Measurements from ENCODE around the gene PEF1. TPM values are rescaled to one million over a fixed set of nuclear protein-coding genes. Genes with fewer than 3 reads are reported as not detected.

PEF1 gene
- total RNA-seq, result 10 to 100 TPM; 79.6 to 80.6 TPM

DNA sequence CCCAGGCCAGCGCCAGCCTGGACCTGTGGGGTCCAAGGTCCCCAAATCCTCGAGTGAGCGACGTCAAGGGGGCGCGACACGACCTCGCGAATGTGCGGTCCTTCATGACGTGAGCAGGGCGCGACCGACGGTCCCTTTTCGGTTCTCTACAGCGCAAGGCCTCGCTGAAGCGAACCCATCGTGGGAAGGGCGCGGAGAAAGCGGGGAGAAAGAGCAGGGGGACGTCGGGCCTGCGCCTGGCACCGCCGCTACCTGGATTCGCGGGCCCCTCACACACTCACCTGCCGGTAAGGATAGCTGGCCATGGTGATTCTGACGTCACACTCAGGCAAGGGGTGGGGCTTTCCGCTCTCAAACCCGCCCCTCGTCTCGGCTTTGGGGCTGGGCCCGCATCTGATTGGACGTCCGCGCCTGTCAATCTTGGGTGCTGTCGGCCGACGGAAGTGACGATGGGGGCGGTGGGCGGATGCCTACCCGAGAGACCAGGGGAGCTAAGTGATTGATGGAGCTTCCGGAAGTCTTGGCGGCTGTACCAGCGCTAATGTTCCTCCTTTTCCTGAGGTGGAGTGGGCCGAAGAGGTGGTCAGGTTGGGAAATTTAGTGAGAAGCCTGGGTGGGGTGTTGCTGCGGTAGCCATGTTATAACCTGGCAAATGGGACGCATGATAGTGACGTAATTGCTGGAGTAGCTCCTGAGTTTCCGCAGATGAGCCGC lies at the start of gene PEF1:
Gene PEF1 (minus strand): TSS at position 317 of the 714 bp plus-strand sequence. CDS start 12 bp downstream, at position 305.
- peaks cover 2% of the 10 kb centered on the region for H3K9me3 Mint-ChIP-seq
- intact Hi-C loops (cut with micrococcal nuclease), result loop anchor here (1.0 to 10.0 kb wide), 4 partner anchors 144 to 430 kb away; partner anchors contain the start of genes KHDRBS1 and TMEM39B
- H3K36me3 Mint-ChIP-seq (ENCODE audit: low read depth), result no peaks in the 10 kb centered on the region
- H3K27ac Mint-ChIP-seq, result peak within 1 kb of the TSS; percentile 100
- peak within 1 kb of the TSS; percentile 97 for H3K4me3 Mint-ChIP-seq
- no peaks in the 10 kb centered on the region for H3K27me3 Mint-ChIP-seq (ENCODE audit: low read depth)
- peak; percentile 100 for DNase-seq
- CTCF ChIA-PET, result interaction anchor here (1.0 to 1.5 kb wide), 3 partner anchors 12 to 101 kb away, joined by 3 to 5 read pairs (median 5); no protein-coding TSS in a partner anchor
- peaks cover 17% of the 10 kb centered on the region for H3K4me1 Mint-ChIP-seq (ENCODE audit: low read depth)

- H3K27ac Mint-ChIP-seq, result no peak overlapping the region
- H3K4me1 Mint-ChIP-seq (ENCODE audit: low read depth), result no peaks in the 10 kb centered on the region
- no peaks in the 10 kb centered on the region for H3K27me3 Mint-ChIP-seq (ENCODE audit: low read depth)
- H3K4me3 Mint-ChIP-seq, result no peak overlapping the region
- no peaks in the 10 kb centered on the region for H3K9me3 Mint-ChIP-seq
- intact Hi-C loops (cut with micrococcal nuclease), result no loop called here
- no peak for DNase-seq
- CTCF ChIA-PET, result interaction anchor here (0.9 kb wide), 1 partner anchor 52 kb away, joined by 3 read pairs; no protein-coding TSS in a partner anchor
- no peaks in the 10 kb centered on the region for H3K36me3 Mint-ChIP-seq (ENCODE audit: low read depth)
Observed at GRCh38 chr1:31693231-31693630, 48.6 kb upstream of the PEF1 start.

DNA sequence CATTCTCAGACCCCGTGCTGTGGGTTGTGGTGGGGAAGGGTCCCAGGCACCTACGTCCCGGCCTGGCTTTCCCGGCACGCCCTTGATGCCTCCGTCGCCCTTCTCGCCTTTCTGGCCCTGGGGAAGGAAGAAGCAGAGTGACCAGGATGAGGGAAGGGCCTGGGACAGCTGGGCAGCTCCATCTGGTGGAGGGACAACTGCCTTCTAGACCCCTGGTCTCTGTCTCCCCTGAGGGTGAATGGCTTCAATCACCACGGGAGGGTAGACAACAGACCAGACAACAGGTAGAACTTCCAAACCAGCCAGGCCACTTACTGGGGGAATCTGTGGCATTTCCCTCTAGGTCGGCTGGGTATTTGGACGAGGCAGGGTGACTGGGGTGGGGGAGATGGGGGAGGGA lies 47.3 kb upstream of the PEF1 start:
- H3K27me3 Mint-ChIP-seq (ENCODE audit: low read depth), result no peaks in the 10 kb centered on the region
- no peak overlapping the region for H3K27ac Mint-ChIP-seq
- H3K9me3 Mint-ChIP-seq, result no peaks in the 10 kb centered on the region
- no peaks in the 10 kb centered on the region for H3K36me3 Mint-ChIP-seq (ENCODE audit: low read depth)
- DNase-seq, result no peak
- CTCF ChIA-PET, result no interaction called here
- H3K4me3 Mint-ChIP-seq, result no peak overlapping the region
- H3K4me1 Mint-ChIP-seq (ENCODE audit: low read depth), result no peaks in the 10 kb centered on the region
- intact Hi-C loops (cut with micrococcal nuclease), result no loop called here

DNA sequence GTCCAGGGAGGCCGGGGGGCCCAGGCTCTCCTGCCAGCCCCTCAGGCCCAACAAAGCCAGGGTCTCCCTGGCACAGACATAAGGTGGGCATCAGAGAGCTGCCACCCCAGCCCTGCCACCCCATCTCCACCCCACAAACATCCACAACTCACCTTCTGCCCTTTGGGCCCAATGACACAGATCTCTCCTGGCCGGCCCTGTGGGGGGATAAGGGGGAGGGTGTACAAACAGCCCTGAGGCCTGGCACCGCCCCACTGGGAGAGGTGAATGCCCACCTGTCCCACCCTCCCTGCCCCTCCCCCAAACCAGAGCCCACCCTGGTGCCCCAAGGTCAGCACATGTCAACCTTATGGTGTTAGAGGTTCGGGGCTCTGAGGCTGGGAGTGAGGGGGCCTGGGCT lies 46.8 kb upstream of the PEF1 start:
- H3K27me3 Mint-ChIP-seq (ENCODE audit: low read depth), result no peaks in the 10 kb centered on the region
- H3K27ac Mint-ChIP-seq, result no peak overlapping the region
- no peaks in the 10 kb centered on the region for H3K36me3 Mint-ChIP-seq (ENCODE audit: low read depth)
- H3K9me3 Mint-ChIP-seq, result no peaks in the 10 kb centered on the region
- intact Hi-C loops (cut with micrococcal nuclease), result no loop called here
- no peaks in the 10 kb centered on the region for H3K4me1 Mint-ChIP-seq (ENCODE audit: low read depth)
- CTCF ChIA-PET, result no interaction called here
- DNase-seq, result no peak
- H3K4me3 Mint-ChIP-seq, result no peak overlapping the region

- no peaks in the 10 kb centered on the region for H3K36me3 Mint-ChIP-seq (ENCODE audit: low read depth)
- H3K9me3 Mint-ChIP-seq, result no peaks in the 10 kb centered on the region
- CTCF ChIA-PET, result no interaction called here
- no peak overlapping the region for H3K4me3 Mint-ChIP-seq
- no peak for DNase-seq
- H3K27ac Mint-ChIP-seq, result no peak overlapping the region
- no peaks in the 10 kb centered on the region for H3K4me1 Mint-ChIP-seq (ENCODE audit: low read depth)
- intact Hi-C loops (cut with micrococcal nuclease), result no loop called here
- H3K27me3 Mint-ChIP-seq (ENCODE audit: low read depth), result no peaks in the 10 kb centered on the region
Observed at GRCh38 chr1:31690921-31691320, 46.2 kb upstream of the PEF1 start.

- H3K36me3 Mint-ChIP-seq (ENCODE audit: low read depth), result no peaks in the 10 kb centered on the region
- H3K27ac Mint-ChIP-seq, result no peak overlapping the region
- CTCF ChIA-PET, result no interaction called here
- H3K27me3 Mint-ChIP-seq (ENCODE audit: low read depth), result no peaks in the 10 kb centered on the region
- intact Hi-C loops (cut with micrococcal nuclease), result no loop called here
- no peaks in the 10 kb centered on the region for H3K9me3 Mint-ChIP-seq
- no peak for DNase-seq
- no peak overlapping the region for H3K4me3 Mint-ChIP-seq
- no peaks in the 10 kb centered on the region for H3K4me1 Mint-ChIP-seq (ENCODE audit: low read depth)
Observed at GRCh38 chr1:31689854-31690253, 45.2 kb upstream of the PEF1 start.

DNA sequence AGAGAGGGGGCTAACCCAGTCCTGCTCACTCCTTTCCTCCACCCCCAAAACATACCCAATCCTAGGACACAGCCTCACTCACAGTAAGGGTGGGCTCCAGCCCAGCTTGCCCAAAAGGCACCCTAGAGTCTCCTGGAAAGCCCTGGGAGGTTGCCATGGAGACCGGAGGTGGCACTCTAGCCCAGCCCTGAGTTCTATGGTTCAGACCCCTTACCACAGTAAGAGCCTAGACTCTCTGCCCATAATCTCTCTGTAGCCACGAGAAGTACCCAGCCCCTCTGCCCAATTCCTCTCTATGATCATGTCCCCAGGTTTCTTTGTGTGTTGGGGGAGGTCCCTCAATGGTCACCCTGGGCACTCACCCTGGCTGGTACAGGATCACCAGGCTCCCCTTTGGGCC lies 44.7 kb upstream of the PEF1 start:
- no peak overlapping the region for H3K4me3 Mint-ChIP-seq
- no peak for DNase-seq
- no peak overlapping the region for H3K27ac Mint-ChIP-seq
- intact Hi-C loops (cut with micrococcal nuclease), result no loop called here
- no peaks in the 10 kb centered on the region for H3K4me1 Mint-ChIP-seq (ENCODE audit: low read depth)
- H3K27me3 Mint-ChIP-seq (ENCODE audit: low read depth), result no peaks in the 10 kb centered on the region
- no peaks in the 10 kb centered on the region for H3K36me3 Mint-ChIP-seq (ENCODE audit: low read depth)
- CTCF ChIA-PET, result no interaction called here
- H3K9me3 Mint-ChIP-seq, result no peaks in the 10 kb centered on the region

DNA sequence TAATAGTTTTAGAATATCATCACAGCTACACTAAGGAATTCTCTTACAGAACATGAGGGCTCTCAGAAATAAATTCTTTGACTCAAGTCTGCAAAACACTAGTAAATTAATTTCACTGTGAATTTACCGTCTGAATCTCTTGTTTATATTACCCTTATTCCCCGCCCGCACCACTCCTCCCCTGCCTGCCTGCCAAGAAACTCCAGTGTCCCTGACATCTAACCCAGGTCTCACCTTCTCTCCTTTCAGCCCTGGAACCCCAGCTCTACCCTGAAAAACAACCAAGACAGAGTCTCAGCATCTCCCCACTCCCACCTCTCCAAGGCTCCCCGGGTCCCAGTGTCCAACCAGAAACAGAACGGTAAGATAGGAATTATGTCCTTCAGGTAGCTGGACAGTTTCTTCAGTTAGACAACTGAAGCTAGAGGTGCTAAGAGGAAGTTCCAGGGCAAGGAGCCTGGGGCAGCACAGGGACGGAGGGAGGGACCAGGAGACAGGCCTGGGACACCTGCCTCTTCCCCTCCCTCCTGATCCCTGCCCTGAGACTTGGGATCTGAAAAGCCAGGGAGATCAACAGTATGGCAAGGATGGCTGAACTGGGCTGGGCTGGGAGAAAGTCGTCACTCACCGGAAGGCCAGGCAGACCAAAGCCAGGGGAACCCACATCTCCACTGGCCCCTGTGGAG lies 43.7 kb upstream of the PEF1 start:
- DNase-seq, result no peak
- no peak overlapping the region for H3K4me3 Mint-ChIP-seq
- H3K36me3 Mint-ChIP-seq (ENCODE audit: low read depth), result no peaks in the 10 kb centered on the region
- H3K9me3 Mint-ChIP-seq, result no peaks in the 10 kb centered on the region
- CTCF ChIA-PET, result no interaction called here
- intact Hi-C loops (cut with micrococcal nuclease), result no loop called here
- H3K27ac Mint-ChIP-seq, result no peak overlapping the region
- H3K4me1 Mint-ChIP-seq (ENCODE audit: low read depth), result no peaks in the 10 kb centered on the region
- H3K27me3 Mint-ChIP-seq (ENCODE audit: low read depth), result no peaks in the 10 kb centered on the region

DNA sequence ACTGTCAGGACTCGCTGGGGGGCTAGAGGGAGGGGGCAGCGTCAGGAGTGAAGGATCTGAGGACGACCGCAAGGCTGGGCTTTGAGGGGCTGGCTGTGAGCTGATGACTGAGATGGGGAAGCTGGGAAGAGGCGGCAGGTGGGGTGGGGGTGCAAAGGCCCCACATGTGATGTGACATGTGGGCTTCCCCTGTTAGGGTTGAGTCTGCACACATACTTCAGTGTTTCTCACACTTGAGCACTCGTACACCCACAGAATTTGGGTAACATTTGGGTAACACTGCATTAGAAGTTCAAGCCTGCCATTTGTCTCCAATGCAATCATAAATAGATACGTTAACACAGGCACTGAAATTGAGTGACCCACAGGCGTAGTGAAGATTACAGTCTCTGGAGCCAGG lies 42.9 kb upstream of the PEF1 start:
- Mint-ChIP-seq H3K9me3 (no peaks in the 10 kb centered on the region), H3K27me3 (ENCODE audit: low read depth) (no peaks in the 10 kb centered on the region), H3K36me3 (ENCODE audit: low read depth) (no peaks in the 10 kb centered on the region), H3K4me3 (no peak overlapping the region), H3K4me1 (ENCODE audit: low read depth) (no peaks in the 10 kb centered on the region), H3K27ac (no peak overlapping the region)
- CTCF ChIA-PET, result no interaction called here
- intact Hi-C loops (cut with micrococcal nuclease), result no loop called here
- no peak for DNase-seq

- H3K27me3 Mint-ChIP-seq (ENCODE audit: low read depth), result no peaks in the 10 kb centered on the region
- H3K27ac Mint-ChIP-seq, result no peak overlapping the region
- no peak overlapping the region for H3K4me3 Mint-ChIP-seq
- CTCF ChIA-PET, result interaction anchor here (1.0 kb wide), 1 partner anchor 20 kb away, joined by 4 read pairs; no protein-coding TSS in a partner anchor
- DNase-seq, result no peak
- no peaks in the 10 kb centered on the region for H3K36me3 Mint-ChIP-seq (ENCODE audit: low read depth)
- intact Hi-C loops (cut with micrococcal nuclease), result no loop called here
- H3K9me3 Mint-ChIP-seq, result no peaks in the 10 kb centered on the region
- no peaks in the 10 kb centered on the region for H3K4me1 Mint-ChIP-seq (ENCODE audit: low read depth)
Observed at GRCh38 chr1:31685795-31686194, 41.1 kb upstream of the PEF1 start.

DNA sequence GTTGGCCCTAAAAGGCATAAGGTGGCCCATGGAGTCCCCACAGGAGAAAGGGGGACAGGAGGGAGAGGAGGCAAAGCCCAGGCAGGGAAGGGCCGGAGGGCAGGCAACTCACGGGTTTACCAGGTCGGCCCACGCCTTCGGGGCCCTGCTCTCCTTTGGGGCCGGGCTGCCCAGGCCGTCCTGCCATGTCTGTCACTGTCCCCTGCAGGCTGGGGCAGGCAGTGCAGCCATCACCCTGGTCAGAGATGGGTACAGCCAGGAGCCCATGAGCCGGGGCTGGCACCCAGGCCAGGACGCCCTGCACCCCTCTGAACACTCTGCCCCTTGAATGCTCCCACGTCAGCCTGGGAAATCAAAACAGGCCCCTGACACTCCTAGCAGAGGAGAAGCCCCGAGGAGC lies 39.3 kb upstream of the PEF1 start:
- Mint-ChIP-seq H3K4me3 (no peak overlapping the region), H3K27ac (no peak overlapping the region), H3K4me1 (ENCODE audit: low read depth) (no peaks in the 10 kb centered on the region), H3K27me3 (ENCODE audit: low read depth) (no peaks in the 10 kb centered on the region), H3K36me3 (ENCODE audit: low read depth) (no peaks in the 10 kb centered on the region), H3K9me3 (no peaks in the 10 kb centered on the region)
- intact Hi-C loops (cut with micrococcal nuclease), result no loop called here
- DNase-seq, result no peak
- CTCF ChIA-PET, result interaction anchor here (0.5 kb wide), 1 partner anchor 46 kb away, joined by 7 read pairs; no protein-coding TSS in a partner anchor

- H3K4me1 Mint-ChIP-seq (ENCODE audit: low read depth), result no peaks in the 10 kb centered on the region
- H3K36me3 Mint-ChIP-seq (ENCODE audit: low read depth), result no peaks in the 10 kb centered on the region
- no peaks in the 10 kb centered on the region for H3K27me3 Mint-ChIP-seq (ENCODE audit: low read depth)
- intact Hi-C loops (cut with micrococcal nuclease), result no loop called here
- CTCF ChIA-PET, result no interaction called here
- DNase-seq, result no peak
- H3K9me3 Mint-ChIP-seq, result no peaks in the 10 kb centered on the region
- no peak overlapping the region for H3K27ac Mint-ChIP-seq
- no peak overlapping the region for H3K4me3 Mint-ChIP-seq
Observed at GRCh38 chr1:31681415-31681814, 36.7 kb upstream of the PEF1 start.

Measured in activated naive CD4-positive, alpha-beta T cell treated with anti-CD3 and anti-CD28 coated beads for 36 hours (primary cell).